PFSK-1 (cell line): ENCODE results near the gene PHLPP1.

Experiments
- FOXP2 ChIP-seq: optimal IDR thresholded peaks from 2 replicates; pipeline ENCODE3; 2011; ENCODE audit warnings: borderline replicate concordance, control low read depth, inconsistent platforms; ENCODE audit not compliant: insufficient read depth; ENCODE audit errors: extremely low read length, extremely low read depth
- POLR2AphosphoS5 ChIP-seq: IDR thresholded peaks from 2 replicates; pipeline ENCODE4 v1.6.1; 2012; ENCODE audit warnings: low read depth, mild to moderate bottlenecking, control low read depth, low read length, moderate library complexity
- SIN3A ChIP-seq: IDR thresholded peaks from 2 replicates; pipeline ENCODE4 v1.6.1; 2012; ENCODE audit warnings: mild to moderate bottlenecking, low read length, moderate library complexity, borderline replicate concordance; ENCODE audit not compliant: insufficient read depth
- TAF1 ChIP-seq: IDR thresholded peaks from 2 replicates; pipeline ENCODE4 v1.6.1; 2012; ENCODE audit warnings: low read length, control low read depth, borderline replicate concordance; ENCODE audit not compliant: insufficient read depth
- TF ChIP-seq, protein P1 (sequence below), 2 experiments: IDR thresholded peaks; 2 replicates each; pipeline versions ENCODE4 v1.6.1 to v1.8.0; 2011 to 2012; ENCODE audit warnings: low read depth in 2 of 2, low read length in 2 of 2, control low read depth in 1 of 2, inconsistent platforms in 1 of 2, mild to moderate bottlenecking in 1 of 2, moderate library complexity in 1 of 2; ENCODE audit not compliant: insufficient read depth in 1 of 2

DNA sequence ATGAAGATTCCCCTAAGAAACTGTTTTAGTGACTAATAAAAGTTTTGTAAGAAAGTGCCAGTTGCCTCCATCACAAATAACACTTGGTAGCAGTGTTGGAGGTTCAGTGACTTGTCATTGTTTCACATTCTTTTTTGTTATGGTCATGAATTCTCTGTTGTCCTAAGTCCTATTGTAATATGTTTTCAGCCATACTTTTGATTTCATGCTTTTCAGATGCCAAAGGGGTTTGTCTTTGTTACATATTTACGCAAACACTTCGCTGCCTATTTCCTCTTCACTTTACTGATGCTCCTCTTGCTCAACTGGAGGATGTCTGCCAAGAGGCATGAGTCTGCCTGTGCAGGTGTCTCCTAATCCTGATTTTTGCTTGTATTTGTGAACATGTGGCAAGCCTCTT, 66.6 kb downstream of the PHLPP1 start:
- TF ChIP-seq, protein P1, sequence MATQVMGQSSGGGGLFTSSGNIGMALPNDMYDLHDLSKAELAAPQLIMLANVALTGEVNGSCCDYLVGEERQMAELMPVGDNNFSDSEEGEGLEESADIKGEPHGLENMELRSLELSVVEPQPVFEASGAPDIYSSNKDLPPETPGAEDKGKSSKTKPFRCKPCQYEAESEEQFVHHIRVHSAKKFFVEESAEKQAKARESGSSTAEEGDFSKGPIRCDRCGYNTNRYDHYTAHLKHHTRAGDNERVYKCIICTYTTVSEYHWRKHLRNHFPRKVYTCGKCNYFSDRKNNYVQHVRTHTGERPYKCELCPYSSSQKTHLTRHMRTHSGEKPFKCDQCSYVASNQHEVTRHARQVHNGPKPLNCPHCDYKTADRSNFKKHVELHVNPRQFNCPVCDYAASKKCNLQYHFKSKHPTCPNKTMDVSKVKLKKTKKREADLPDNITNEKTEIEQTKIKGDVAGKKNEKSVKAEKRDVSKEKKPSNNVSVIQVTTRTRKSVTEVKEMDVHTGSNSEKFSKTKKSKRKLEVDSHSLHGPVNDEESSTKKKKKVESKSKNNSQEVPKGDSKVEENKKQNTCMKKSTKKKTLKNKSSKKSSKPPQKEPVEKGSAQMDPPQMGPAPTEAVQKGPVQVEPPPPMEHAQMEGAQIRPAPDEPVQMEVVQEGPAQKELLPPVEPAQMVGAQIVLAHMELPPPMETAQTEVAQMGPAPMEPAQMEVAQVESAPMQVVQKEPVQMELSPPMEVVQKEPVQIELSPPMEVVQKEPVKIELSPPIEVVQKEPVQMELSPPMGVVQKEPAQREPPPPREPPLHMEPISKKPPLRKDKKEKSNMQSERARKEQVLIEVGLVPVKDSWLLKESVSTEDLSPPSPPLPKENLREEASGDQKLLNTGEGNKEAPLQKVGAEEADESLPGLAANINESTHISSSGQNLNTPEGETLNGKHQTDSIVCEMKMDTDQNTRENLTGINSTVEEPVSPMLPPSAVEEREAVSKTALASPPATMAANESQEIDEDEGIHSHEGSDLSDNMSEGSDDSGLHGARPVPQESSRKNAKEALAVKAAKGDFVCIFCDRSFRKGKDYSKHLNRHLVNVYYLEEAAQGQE (IDR thresholded peaks at IDR 0.05; ENCODE audit: insufficient read depth in 1 of 2, low read depth in 2 of 2, low read length in 2 of 2): no peak
- TF ChIP-seq FOXP2: no peak
- TF ChIP-seq POLR2AphosphoS5: no peak
- no peak for TF ChIP-seq TAF1
- no peak for TF ChIP-seq SIN3A
